ENCODE data around the gene BMERB1.

The BMERB1 gene

GRCh38 chr16:15526097-15526496 is 91.7 kb downstream of the BMERB1 start:
- no peak for DNase-seq (ENCODE audit: low read depth)
- no peak for TF ChIP-seq CTCF (IDR thresholded peaks at IDR 0.05; ENCODE audit: control insufficient read depth, insufficient read depth, low read depth, low read length, missing control alignments)
- no peak overlapping the region for H3K4me3 ChIP-seq (ENCODE audit: control insufficient read depth, low read depth, low read length)

GRCh38 chr16:15526731-15527130 is 92.3 kb downstream of the BMERB1 start:
- no peak for TF ChIP-seq CTCF (IDR thresholded peaks at IDR 0.05; ENCODE audit: control insufficient read depth, insufficient read depth, low read depth, low read length, missing control alignments)
- no peak for DNase-seq (ENCODE audit: low read depth)
- no peak overlapping the region for H3K4me3 ChIP-seq (ENCODE audit: control insufficient read depth, low read depth, low read length)

- DNase-seq (ENCODE audit: low read depth), result no peak
- H3K4me3 ChIP-seq (ENCODE audit: control insufficient read depth, low read depth, low read length), result no peak overlapping the region
- TF ChIP-seq CTCF (IDR thresholded peaks at IDR 0.05; ENCODE audit: control insufficient read depth, insufficient read depth, low read depth, low read length, missing control alignments), result no peak
Measured at GRCh38 chr16:15529673-15530072, 95.3 kb downstream of the BMERB1 start.

- no peak overlapping the region for H3K4me3 ChIP-seq (ENCODE audit: control insufficient read depth, low read depth, low read length)
- TF ChIP-seq CTCF (IDR thresholded peaks at IDR 0.05; ENCODE audit: control insufficient read depth, insufficient read depth, low read depth, low read length, missing control alignments), result no peak
- no peak for DNase-seq (ENCODE audit: low read depth)
Measured at GRCh38 chr16:15530085-15530484, 95.7 kb downstream of the BMERB1 start.

- no peak for DNase-seq (ENCODE audit: low read depth)
- TF ChIP-seq CTCF (IDR thresholded peaks at IDR 0.05; ENCODE audit: control insufficient read depth, insufficient read depth, low read depth, low read length, missing control alignments), result no peak
- H3K4me3 ChIP-seq (ENCODE audit: control insufficient read depth, low read depth, low read length), result no peak overlapping the region
Measured at GRCh38 chr16:15532825-15533224, 98.4 kb downstream of the BMERB1 start.

GRCh38 chr16:15533386-15533785 is 99.0 kb downstream of the BMERB1 start:
- TF ChIP-seq CTCF (IDR thresholded peaks at IDR 0.05; ENCODE audit: control insufficient read depth, insufficient read depth, low read depth, low read length, missing control alignments), result no peak
- H3K4me3 ChIP-seq (ENCODE audit: control insufficient read depth, low read depth, low read length), result no peak overlapping the region
- no peak for DNase-seq (ENCODE audit: low read depth)

- DNase-seq (ENCODE audit: low read depth), result no peak
- H3K4me3 ChIP-seq (ENCODE audit: control insufficient read depth, low read depth, low read length), result no peak overlapping the region
- TF ChIP-seq CTCF (IDR thresholded peaks at IDR 0.05; ENCODE audit: control insufficient read depth, insufficient read depth, low read depth, low read length, missing control alignments), result no peak
Measured at GRCh38 chr16:15535772-15536171, 101.4 kb downstream of the BMERB1 start.
